ENCODE data around the gene ATRAID. TPM values are rescaled to one million over a fixed set of nuclear protein-coding genes. Genes with fewer than 3 reads are reported as not detected.

Gene ATRAID
- total RNA-seq, 1 experiment from 2014 or later, result 294 TPM

DNA sequence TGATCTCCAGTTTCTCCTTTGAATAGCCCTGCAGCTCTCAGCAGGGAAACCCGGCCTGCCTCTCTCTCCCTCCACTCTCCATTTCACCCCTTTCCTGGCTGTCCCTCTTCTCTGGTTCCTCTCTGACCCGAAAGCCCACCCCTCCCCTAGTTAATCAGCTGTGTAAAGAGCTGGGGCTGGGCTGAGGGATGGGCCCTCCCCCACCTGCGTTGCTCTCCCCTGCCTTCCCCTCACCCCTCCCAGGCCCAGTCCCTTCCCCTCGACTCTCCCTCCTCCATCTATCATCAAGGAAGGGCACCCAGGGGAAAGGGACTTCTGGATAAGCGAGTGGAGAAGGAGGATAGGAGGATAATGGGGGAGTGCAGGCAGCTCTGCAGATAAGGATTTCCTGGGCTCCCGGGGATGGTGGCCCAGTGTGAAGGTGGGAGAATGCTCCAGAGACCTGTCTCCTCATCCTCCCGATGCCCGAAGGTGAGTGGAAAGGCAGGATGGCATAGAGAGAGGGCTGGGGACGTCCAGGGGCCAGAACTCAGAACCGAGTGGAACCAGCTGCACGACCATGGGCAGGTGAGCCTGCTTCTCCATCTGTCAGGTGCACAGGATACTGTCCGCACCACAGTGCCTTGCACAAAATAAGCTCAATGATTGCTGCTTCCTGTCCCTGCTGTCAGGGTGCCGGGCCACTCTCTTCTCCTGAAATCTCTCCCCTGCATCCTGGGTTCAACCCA is 39.0 kb downstream of the ATRAID start:
- DNase-seq (ENCODE audit: low read depth), result no peak

DNA sequence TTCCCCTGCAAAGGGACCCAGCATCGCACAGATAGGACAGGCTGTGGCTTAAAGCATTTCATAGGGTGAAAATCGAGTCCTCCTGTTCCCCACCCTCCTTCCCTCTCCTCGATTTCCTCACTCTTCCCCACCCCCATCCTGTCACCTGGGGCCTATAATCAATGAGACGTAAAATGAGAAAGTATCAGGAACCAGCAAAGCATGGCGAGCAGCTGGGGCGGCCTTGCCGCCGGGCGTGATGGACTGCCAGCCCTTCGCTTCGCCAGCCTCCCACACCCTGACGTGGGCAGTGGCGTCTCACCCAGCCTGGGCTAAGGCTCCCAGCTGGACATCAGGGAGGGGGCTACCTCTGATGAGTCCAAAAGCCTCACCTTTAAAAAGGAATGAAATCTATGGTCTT is 39.9 kb downstream of the ATRAID start:
- no peak for DNase-seq (ENCODE audit: low read depth)

DNA sequence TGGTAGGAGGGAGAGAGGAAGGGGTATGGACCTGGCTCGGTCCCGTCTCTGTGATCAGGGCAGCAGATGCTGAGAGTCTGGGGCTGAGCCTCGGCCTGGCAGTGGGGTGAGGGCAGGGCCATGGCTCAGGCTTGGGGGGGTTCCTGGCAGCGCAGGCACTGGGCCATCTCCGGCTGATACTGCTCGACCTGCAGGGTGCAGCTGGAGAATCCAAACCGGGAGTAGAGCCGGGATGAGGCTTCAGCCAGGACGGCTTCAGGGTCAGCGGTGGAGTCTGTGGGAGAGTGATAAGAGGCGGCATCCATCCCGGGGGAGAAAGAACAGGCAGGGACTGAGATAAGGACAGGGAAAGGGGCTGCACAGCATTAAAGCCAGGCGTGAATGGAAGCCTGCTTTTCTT is 43.3 kb downstream of the ATRAID start:
- no peak for DNase-seq (ENCODE audit: low read depth)

DNA sequence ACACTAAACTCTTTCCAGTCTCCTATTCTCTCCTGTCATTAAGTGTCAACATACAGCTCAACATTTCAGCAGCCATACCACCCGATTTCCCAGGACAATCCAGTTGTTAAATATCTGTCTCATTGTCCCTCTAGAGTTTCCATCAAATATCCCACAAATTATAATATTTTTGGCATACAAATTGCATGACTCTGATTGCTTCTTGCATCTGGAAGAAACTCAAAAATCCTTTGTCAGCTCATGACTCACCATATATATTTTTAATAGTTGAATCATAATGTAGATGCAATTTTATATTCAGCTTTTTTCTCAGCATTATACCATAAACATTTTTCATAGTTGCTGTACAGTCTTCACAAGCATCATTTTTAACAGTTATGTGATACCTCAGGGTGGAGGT is 43.8 kb downstream of the ATRAID start:
- DNase-seq (ENCODE audit: low read depth), result no peak

DNA sequence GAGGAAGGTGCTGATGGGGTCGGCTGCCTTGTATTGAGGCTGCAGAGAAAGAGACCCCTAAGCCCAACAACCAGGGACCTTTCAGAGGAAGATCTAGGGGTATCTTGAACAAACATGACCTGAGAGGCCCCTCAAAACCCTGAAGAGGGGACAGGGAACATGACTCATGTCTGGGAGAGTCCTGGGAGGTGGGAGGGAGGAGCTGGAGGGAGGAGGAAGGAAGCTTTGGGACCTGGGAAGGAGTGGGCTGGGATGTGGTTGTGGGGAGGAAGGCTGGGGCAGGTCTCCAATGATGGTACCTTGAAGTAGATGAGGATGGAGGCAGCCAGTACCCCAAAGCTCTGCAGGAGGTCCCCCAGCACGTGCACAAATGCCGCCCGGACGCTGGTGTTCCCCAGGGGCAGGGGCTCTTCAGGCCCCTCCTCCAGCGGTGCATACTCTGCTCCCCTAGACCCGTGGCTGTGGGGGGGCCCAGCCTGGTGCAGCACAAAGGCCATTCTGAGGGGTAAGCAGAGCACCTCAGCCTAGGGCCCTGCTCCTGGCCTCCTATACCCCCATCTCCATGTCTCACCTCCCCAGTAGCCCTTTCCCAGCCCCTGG is 45.1 kb downstream of the ATRAID start:
- no peak for DNase-seq (ENCODE audit: low read depth)

DNA sequence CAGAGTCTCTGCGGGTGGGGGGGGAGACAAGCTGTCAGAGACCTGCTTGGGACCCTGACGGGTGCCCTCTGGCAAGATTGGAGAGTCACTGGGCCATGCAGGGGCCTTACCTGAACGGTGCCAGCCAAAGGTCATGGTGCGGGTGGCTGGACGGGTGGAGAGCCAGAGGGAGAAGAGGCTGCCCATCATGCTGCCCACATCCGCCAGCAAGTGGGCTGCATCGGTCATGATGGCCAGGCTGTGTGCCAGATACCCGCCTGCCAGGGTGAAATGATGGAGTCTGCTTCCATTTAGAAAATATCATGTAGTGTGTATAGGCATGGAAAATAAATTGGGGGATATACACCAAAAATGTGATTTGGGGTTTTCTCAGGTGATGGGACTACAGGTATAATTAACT is 46.2 kb downstream of the ATRAID start:
- no peak for DNase-seq (ENCODE audit: low read depth)

DNA sequence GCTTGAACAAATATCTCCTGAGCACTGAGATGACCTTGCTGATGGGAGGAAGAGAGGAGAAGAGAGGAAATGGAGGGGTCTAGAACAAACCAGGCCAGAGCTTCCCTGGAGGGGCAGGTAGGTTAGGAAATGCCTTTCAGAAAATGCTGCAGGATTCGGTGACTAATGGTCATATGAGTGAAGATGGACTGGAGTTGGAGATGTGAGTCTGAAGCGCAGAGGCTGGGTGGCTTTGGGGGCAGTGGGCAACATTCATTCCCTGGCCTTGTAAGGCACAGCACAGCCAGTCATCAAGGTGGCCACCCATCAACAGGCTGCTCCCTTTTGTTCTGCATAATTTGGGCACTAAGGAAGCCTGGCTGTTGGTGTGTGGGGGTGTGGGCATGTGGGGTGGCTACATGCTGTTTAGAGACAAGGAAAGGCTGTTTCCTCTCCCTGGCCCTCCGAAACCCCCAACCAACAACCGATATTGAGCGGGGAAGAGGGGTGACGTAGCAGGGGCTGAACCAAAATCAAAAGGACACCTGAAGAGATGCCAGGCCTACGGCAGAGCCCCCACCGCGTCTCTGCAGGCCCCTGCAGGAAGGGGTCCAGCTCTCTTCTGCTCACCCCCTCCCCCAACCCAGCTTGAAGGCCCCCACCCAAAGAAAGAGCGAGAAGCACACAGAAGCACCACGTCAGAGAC is 49.5 kb downstream of the ATRAID start:
- no peak for DNase-seq (ENCODE audit: low read depth)

DNA sequence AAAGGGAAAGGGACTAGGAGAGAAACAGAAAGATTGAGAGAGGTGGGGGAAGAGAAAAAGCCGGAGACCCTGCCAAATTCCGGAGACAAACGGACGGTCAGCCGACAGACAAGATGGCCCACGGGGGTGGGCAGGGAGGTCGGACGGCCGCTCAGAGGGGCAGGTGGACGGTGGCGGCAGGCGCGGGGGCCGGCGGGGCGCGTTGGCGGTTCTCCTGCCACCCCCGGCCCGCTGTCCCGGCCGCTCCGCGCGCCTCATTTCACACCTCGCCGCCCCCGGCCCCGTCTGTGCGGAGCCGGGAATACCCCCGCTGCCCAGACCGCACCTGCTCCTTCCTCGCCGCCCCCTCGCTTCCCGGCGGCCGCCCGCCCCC is 50.1 kb downstream of the ATRAID start:
- DNase-seq (ENCODE audit: low read depth), result no peak

DNA sequence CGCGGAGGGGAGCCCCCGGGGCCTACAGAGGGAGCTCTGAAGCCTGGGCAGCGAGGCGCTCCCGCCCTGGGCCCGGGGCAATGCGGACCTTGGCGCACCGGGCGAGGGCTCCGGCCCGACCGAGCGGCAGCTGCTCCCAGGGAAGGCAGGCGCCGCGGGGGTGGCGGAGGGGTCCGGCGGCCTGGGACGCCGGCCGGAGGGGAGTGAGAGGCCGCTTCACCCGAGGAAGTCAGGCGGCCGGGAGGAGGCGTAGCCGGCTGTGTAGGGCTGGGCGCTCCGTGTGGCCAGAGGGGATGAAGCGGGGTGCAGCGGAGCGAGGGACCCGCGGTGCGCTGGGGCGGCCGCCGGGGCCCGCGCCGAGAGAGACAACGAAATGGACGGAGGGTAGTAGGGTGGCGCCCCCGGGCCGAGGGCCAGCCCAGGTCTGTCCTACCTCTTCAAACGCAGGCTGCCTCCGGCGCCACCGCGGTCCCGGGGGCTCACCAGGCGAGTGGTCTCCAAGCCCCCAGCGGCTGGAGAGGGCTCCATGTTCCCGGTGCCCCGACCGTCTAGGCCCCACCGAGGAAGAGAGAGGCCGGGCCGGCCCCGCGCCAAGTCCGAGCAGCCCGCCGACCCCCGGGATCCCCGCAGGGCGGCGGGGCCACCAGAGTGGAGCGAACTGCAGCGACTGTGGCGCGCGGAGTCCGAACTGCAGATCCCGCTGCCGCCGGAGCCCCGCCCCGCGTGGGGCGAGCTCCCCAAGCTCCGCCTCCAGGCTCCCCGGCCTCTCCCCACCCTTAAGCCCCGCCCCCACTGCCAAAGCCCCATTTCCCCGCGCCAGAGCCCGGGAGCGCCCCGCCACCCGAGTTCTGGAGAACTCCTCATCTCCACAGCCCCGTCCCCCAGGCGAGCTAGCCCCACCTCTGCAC is 50.8 kb downstream of the ATRAID start, which contains the start of gene SLC30A3:
SLC30A3 (minus strand) TSS at position 669 of the 908 bp plus-strand sequence; CDS start at position 528, 141 bp downstream.
- DNase-seq (ENCODE audit: low read depth), result peak; percentile 45

DNA sequence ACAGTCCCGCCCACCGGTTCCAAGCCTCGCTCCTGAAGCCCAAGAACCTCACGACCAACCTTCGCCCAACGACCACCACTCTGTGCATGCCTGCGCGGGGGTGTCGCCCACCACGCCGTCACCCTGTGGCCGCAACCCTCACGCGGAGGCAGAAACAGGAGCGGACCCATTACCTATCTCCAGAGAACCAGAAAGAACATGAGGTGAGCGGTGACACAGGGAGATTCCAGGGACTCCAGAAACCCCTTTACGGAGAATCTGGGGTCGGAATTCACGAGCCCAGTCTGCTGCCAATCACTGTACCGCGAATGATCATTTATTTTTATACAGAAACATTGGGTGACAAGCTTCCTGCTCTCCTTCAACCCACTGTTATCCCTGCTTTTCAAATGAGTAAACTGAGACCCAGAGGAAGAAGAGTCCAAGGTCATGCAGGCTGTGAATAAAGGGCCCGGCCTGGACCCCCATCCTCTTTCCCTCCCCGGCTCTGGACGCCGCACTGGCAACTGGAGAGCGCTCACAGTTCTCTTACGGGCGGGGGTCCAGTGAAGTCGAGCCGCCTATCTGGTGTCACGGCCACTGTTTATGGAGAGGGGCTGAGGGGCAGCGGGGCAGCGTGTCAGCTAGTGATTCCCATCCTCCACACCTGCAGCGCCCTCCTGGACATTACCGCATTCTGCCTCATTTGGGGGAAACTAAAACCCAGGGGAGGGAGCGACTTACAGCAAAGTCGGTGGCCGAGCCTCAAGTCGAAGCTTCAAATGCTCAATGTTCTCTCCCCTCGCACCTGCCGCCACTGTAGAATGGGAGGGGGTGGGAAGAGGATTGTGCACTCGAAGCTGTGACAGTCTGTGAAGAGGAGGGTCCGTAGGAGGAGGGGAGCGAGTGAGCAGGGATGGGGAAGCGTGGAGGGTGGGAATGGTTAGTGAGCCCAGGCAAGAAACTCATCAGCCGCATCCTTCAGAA is 51.7 kb downstream of the ATRAID start:
- no peak for DNase-seq (ENCODE audit: low read depth)

DNA sequence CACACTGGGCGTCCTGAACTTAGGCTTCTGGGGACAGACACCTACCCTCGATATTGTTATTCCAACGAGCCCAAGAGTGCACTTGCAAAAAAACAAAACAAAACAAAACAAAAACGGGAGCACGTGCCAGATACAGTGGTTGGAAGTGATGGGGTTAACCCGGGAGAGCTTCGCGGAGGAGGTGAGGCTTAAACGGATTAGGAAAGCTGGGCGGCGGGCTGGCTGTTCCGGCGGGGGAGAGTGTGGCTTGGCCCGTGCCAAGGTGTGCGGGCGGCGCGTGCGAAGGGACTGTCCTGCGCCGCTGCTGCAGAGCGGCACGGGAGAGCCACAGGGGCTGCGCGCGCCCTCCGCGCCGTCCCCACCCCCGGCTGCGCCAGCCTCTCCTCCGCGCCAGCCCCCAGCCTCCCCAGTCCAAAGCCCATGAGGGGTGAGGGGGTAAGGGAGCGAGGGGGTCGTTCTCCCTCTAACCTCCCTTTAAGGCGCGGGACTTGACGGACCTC is 52.5 kb downstream of the ATRAID start:
- DNase-seq (ENCODE audit: low read depth), result no peak

DNA sequence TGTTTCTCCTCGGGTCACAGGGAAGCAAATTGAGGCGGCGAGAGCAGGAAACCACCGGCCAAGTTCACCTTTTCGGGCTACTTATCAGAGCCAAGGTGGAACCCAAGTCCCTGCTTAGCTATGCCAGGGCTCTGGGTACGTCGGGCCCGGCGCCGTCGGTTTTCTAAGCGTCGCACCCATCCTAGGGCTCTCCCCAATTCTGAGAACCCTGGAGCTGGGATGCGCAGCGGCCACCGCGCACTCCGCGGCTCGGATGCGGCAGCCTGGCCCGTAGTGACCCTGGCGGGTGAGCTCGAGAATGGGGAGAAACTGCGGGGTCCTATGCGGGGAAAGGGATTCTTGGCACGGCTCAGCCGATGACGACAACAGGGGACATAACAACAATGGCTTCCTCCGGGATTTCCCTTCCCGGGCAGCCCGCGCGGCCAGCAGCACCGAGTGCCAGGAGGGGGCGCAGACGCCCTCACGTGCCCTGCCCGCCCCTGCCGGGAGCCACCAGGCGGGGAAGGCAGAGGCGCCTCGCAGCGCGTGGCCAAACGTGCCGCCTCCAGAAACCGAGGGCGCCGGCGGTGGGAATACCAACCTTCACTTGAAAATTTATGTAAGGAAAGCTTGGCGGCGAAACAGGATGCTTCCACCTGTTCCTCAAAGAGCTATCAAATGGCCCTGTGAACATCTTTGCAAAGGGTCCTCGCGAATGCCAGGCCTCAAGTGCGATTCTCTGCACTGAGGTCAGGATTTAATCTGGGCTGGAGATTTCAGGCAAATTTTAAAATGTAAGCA is 53.1 kb downstream of the ATRAID start:
- DNase-seq (ENCODE audit: low read depth), result peak; percentile 48

DNA sequence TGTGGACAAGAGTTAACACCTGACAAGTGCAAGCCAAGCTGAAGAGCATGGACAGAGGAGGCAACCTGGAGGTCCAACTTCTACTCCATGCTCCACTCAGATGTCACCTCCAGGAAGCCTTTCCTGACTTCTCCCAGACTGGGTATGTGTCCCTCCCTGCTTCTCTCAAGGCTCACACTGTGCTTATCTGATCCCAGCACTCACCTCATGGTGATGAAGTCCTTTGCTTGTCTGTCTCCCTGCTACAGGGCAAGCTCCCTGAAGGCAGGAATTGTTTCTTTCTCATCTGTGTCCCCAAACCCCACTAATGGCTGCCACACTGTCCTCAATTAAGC is 53.7 kb downstream of the ATRAID start:
- DNase-seq (ENCODE audit: low read depth), result no peak

Other genes starting within 250 kb of the ATRAID start
- 1.6 and 2.2 TPM in 2 replicates for gene MAPRE3, start 241.4 kb upstream of the ATRAID start, total RNA-seq (2014; rRNA removed; shearing (Covaris generic))
- 69.5 and 99.8 TPM in 2 replicates for gene TMEM214, start 179.1 kb upstream of the ATRAID start, total RNA-seq (2014; rRNA removed; shearing (Covaris generic))
- 29.1 and 32.3 TPM in 2 replicates for gene AGBL5, start 160.4 kb upstream of the ATRAID start, total RNA-seq (2014; rRNA removed; shearing (Covaris generic))
- gene OST4, start 140.4 kb upstream of the ATRAID start, total RNA-seq (2014; rRNA removed; shearing (Covaris generic)), result 784 and 843 TPM in 2 replicates
- gene EMILIN1, start 133.4 kb upstream of the ATRAID start, total RNA-seq (2014; rRNA removed; shearing (Covaris generic)), result 27.6 and 44.8 TPM in 2 replicates
- 4.1 and 5.8 TPM in 2 replicates for gene KHK, start 125.3 kb upstream of the ATRAID start, total RNA-seq (2014; rRNA removed; shearing (Covaris generic))
- gene CGREF1, start 92.9 kb upstream of the ATRAID start, total RNA-seq (2014; rRNA removed; shearing (Covaris generic)), result 5.2 and 5.3 TPM in 2 replicates
- gene ABHD1, start 88.2 kb upstream of the ATRAID start, total RNA-seq (2014; rRNA removed; shearing (Covaris generic)), result 0.12 TPM in 1 of 2 replicates, not detected in the other
- 68.0 and 73.1 TPM in 2 replicates for gene PREB, start 77.4 kb upstream of the ATRAID start, total RNA-seq (2014; rRNA removed; shearing (Covaris generic))
- not detected in 2 replicates for gene PRR30, start 72.6 kb upstream of the ATRAID start, total RNA-seq (2014; rRNA removed; shearing (Covaris generic))
- not detected in 2 replicates for gene TCF23, start 63.0 kb upstream of the ATRAID start, total RNA-seq (2014; rRNA removed; shearing (Covaris generic))
- gene SLC5A6, start 227 bp downstream of the ATRAID start, total RNA-seq (2014; rRNA removed; shearing (Covaris generic)), result 32.2 and 38.2 TPM in 2 replicates
- gene CAD, start 5.3 kb downstream of the ATRAID start, total RNA-seq (2014; rRNA removed; shearing (Covaris generic)), result 22.7 and 32.7 TPM in 2 replicates
- not detected in 2 replicates for gene SLC30A3, start 51.0 kb downstream of the ATRAID start, total RNA-seq (2014; rRNA removed; shearing (Covaris generic))
- gene DNAJC5G, start 63.4 kb downstream of the ATRAID start, total RNA-seq (2014; rRNA removed; shearing (Covaris generic)), result not detected in 2 replicates
- gene TRIM54, start 70.4 kb downstream of the ATRAID start, total RNA-seq (2014; rRNA removed; shearing (Covaris generic)), result 0.10 TPM in 1 of 2 replicates, not detected in the other
- gene UCN, start 96.4 kb downstream of the ATRAID start, total RNA-seq (2014; rRNA removed; shearing (Covaris generic)), result 0.48 and 2.1 TPM in 2 replicates
- gene MPV17, start 111.1 kb downstream of the ATRAID start, total RNA-seq (2014; rRNA removed; shearing (Covaris generic)), result 99.4 and 124 TPM in 2 replicates
- 38.0 and 44.2 TPM in 2 replicates for gene GTF3C2, start 144.7 kb downstream of the ATRAID start, total RNA-seq (2014; rRNA removed; shearing (Covaris generic))
- gene EIF2B4, start 158.3 kb downstream of the ATRAID start, total RNA-seq (2014; rRNA removed; shearing (Covaris generic)), result 31.8 and 36.1 TPM in 2 replicates
- 186 and 191 TPM in 2 replicates for gene SNX17, start 158.6 kb downstream of the ATRAID start, total RNA-seq (2014; rRNA removed; shearing (Covaris generic))
- gene ZNF513, start 168.7 kb downstream of the ATRAID start, total RNA-seq (2014; rRNA removed; shearing (Covaris generic)), result 7.9 and 8.8 TPM in 2 replicates
- gene PPM1G, start 197.6 kb downstream of the ATRAID start, total RNA-seq (2014; rRNA removed; shearing (Covaris generic)), result 86.5 and 93.4 TPM in 2 replicates
- 138 and 153 TPM in 2 replicates for gene NRBP1, start 216.6 kb downstream of the ATRAID start, total RNA-seq (2014; rRNA removed; shearing (Covaris generic))
- gene KRTCAP3, start 230.3 kb downstream of the ATRAID start, total RNA-seq (2014; rRNA removed; shearing (Covaris generic)), result 0.48 TPM in 1 of 2 replicates, not detected in the other

Data from RPMI7951 (cell line).